Raji (cell line): ENCODE results near the gene SEPSECS.

Experiments
- POLR2A ChIP-seq: IDR thresholded peaks from 2 replicates; pipeline ENCODE4 v1.6.1; 2011; ENCODE audit warnings: low read depth, low read length, control low read depth; ENCODE audit not compliant: insufficient read depth

Gene SEPSECS

GRCh38 chr4:25078523-25078922 is 81.7 kb downstream of the SEPSECS start:
- TF ChIP-seq POLR2A = no peak

- TF ChIP-seq POLR2A = no peak
Measured at GRCh38 chr4:25076625-25077398, 83.4 kb downstream of the SEPSECS start.

- TF ChIP-seq POLR2A = no peak
Measured at GRCh38 chr4:25075851-25076250, 84.4 kb downstream of the SEPSECS start.

GRCh38 chr4:25075129-25075528 is 85.1 kb downstream of the SEPSECS start:
- no peak for TF ChIP-seq POLR2A

- no peak for TF ChIP-seq POLR2A
Measured at GRCh38 chr4:25070545-25070944, 89.7 kb downstream of the SEPSECS start.
